Head of caudate nucleus (tissue), 42 donors: Measurements from ENCODE around the gene PIMREG.
"Not testable (repeated sequence)": the region's sequence is repeated elsewhere in the genome, so short reads cannot be mapped to it uniquely, and the experiment has no call there.

Source experiments
- DNase-seq, 42 donors: peaks; one replicate each; pipeline versions ENCODE4 v3.0.0 to v3.0.0-alpha.2; 2020 to 2021; ENCODE audit warnings: mixed read lengths in 7 of 42
- intact Hi-C: fragments of 100-400 bp; cut with DNase I; formaldehyde crosslinking; loops from one replicate; pipeline ENCODE4 v1.15.0; 2022

Gene PIMREG

GRCh38 chr17:6473128-6473767 is 29.0 kb downstream of the PIMREG start:
- DNase-seq, result peak; percentile 52 to 90 (median 82)
- intact Hi-C loops, result no loop called here

DNA sequence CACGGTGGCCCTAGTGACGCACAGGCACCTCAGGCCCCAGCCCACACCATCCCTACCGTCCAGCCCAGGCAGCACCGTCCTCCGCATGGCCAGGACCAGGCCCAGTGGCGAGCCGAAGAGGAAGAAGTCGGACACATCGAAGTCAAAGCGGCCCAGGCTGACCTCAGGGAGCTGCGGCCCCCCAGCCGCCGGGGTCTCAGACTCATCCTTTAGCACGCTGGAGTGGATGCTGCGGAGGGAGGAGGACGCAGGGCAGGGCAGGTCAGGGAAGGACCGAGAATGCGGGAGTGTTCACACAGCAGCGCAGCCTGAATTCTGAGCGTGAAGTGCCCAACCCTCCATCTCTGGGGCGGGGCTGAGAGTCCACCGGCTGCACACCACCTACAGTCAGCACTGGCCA is 30.1 kb downstream of the PIMREG start:
- no peak for DNase-seq
- intact Hi-C loops, result no loop called here

DNA sequence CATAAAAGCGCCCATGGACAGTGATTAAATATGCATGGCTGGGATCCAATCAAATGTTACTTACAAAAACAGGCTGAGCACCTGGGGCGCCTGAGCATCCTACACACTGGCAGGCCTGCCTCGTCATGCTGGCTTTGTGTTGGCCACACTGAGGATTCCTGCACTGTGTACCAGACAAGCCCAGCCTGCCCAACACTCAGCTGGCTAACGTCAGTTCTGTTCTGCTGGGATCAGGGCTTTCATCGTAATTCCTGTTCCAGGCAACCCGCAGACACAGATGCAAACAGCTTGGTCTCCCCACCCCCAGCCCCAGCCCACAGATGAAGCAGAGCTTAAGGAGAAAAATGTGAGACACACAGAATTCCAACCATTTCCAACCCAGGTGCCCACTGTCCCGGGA is 30.7 kb downstream of the PIMREG start:
- intact Hi-C loops, result no loop called here
- DNase-seq, result peak in 9 of 42 donors; percentile 11 to 68 (median 46)

GRCh38 chr17:6475411-6475810 is 31.2 kb downstream of the PIMREG start:
- no peak for DNase-seq
- intact Hi-C loops, result no loop called here

DNA sequence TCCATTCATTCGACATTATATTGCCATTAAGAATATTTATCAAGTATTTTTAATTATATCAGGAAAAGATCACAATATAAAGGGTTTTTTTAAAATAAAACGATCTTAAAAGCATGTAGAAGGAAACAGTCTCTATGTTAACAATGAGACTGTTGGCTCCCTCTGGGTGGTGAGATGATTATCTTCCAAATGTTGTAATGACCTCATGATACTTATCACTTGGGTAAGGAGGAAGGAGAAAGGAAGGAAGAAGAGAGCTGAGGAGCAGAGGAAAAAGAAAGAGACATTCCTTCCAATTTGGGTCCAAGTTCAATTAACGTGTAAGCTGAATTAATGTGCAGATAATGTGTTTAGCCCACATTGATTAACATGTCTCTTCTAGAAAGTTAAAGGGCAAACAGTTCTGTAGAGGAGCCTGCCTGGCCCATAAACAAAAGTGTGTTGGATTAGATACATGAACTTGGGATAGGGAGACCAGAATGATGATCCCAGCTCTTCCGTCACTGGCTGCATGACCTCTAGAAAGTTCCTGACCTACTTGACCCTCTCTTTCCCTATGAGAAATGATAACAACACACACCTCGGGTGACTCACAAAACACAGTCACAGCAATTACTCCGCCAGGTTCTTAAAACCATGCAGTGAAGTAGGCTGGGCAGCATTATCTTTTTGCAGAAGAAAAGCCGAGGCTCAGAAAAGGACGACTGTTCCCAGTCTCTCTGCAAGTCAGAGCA is 32.0 kb downstream of the PIMREG start:
- DNase-seq, result no peak
- intact Hi-C loops, result no loop called here

DNA sequence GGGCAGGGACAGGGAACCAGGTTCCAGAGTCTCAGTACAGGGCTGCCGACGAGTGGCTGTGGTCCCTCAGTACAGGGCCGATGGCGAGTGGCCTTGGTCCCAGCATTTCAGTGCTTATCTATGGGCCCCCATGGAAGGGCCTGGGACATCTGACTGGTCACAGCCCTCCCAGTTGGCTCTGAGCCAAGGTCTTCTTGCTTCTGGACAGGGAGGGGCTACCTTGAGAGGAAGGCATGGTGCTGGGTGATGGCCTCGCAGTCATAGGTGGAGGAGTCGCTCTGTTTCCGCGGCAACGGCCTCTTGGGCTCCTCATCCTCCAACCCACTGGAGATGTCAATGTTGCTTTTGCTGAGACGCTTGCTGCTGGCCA is 32.5 kb downstream of the PIMREG start:
- no peak for DNase-seq
- intact Hi-C loops, result no loop called here

GRCh38 chr17:6477831-6478383 is 33.7 kb downstream of the PIMREG start:
- intact Hi-C loops, result no loop called here
- no peak for DNase-seq

DNA sequence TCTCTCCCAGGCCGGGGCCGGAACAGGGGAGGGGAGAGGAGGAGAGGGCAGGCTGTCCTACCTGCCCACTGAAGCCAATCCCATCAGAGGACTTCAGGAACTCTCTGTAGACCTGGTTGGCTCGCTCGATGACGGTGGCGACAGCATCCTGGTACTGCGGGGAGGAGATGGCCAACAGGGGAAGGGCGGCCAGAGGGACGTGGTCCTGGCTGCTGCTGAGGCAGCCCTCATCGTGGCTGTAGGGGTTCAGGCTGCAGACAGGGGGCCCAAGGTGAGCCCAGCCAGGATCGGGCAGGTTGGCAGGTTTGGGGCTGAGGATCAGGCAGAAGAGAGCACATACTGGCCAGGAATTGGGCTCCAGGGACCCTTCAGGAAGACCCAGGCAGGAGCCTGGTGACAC is 34.2 kb downstream of the PIMREG start:
- DNase-seq, result no peak
- intact Hi-C loops, result no loop called here

GRCh38 chr17:6479622-6480302 is 35.5 kb downstream of the PIMREG start:
- intact Hi-C loops, result no loop called here
- DNase-seq, result peak in 2 of 42 donors; percentile 5 to 43

GRCh38 chr17:6480303-6480675 is 36.0 kb downstream of the PIMREG start:
- intact Hi-C loops, result no loop called here
- DNase-seq, result no peak

DNA sequence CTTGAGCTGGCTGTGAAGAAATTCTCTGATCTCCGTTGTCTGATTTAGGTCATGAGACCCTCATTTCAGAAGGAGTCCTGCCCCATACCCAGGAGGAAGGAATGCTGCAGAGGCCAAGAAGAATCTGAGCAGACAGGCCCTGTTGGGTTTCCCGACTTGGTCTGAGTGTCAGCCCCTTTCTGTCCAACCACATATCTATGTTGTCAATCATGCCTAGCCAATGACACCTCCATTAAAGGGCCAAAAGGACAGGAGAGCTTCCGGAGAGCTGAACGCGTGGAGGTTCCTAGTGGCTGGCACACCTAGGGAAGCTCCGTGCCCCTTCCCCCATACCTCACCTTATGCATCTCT is 37.8 kb downstream of the PIMREG start:
- intact Hi-C loops, result no loop called here
- DNase-seq, result no peak

DNA sequence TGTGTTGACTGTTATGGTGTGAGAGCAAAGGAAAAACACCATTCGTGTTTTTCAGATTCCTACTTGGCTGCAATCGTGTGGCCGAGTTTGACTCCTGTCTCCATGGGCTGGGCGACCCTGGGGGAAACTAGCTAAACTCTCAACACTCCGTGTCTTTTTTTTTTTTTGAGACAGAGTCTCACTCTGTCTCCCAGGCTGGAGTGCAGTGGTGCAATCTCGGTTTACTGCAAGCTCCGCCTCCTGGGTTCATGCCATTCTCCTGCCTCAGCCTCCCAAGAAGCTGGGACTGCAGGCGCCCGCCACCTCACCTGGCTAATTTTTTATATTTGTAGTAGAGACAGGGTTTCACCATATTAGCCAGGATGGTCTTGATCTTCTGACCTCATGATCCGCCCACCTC is 38.5 kb downstream of the PIMREG start:
- DNase-seq, intact Hi-C loops: not testable (repeated sequence)

GRCh38 chr17:6483507-6483906 is 39.3 kb downstream of the PIMREG start:
- intact Hi-C loops, result no loop called here
- no peak for DNase-seq

DNA sequence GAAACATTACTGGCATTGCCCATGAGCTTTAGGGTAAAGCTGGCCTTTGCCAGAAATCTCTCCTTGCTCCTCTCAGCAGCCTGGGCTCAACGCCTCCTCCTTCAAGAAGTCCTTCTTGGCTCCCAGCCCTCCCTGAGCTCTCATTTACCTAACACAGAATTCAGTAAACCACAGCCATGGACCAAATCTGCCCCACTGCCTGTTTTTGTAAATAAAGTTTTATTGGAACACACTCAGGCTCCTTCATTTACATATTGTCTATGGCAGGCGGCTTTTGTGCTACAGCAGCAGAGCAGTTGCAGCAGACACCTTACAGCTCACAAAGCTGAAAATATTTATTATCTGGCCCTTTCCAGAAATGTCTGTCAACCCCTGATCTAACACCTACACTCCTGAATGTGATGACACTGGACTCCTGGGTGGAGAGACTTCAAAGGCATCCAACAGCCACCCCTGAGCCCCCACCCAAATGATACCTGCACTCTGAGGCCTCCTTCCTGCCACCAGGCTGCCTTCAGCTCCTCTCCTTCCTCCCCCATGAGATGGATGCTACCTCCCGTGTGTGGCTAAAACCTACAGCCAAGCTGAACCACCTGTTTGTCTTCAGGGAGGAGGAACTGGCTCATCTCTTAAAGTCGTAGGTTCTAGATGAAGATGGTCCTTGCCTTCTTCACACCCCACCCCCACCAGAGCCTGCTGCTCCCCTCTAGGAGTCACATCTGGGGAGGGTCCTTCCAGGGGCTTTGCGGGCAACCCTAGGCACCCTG is 41.6 kb downstream of the PIMREG start:
- intact Hi-C loops, result no loop called here

GRCh38 chr17:6487251-6488007 is 43.2 kb downstream of the PIMREG start:
- no peak for DNase-seq
- intact Hi-C loops, result no loop called here

More for the DNA sequence above, 41.6 kb downstream of the PIMREG start:
- DNase-seq, result no peak

- DNase-seq, result no peak
- intact Hi-C loops, result no loop called here
These were observed 43.8 kb downstream of the PIMREG start for GRCh38 chr17:6488008-6488539.

GRCh38 chr17:6489016-6489550 is 44.8 kb downstream of the PIMREG start:
- intact Hi-C loops, result no loop called here
- DNase-seq, result peak in 1 of 42 donors; percentile 30

- intact Hi-C loops, result no loop called here
- no peak for DNase-seq
These were observed 46.9 kb downstream of the PIMREG start for GRCh38 chr17:6491071-6491700.
